Uterine smooth muscle cell (primary cell): ENCODE measurements around the gene UBASH3B. TPM values are rescaled to one million over a fixed set of nuclear protein-coding genes. Genes with fewer than 3 reads are reported as not detected.

Source experiments
- total RNA-seq: library from RNA; depleted of rRNA; stranded (reverse); fragments of >200 nt; gene quantifications from 2 replicates; pipeline ENCODE4 v1.2.3, GENCODE V29; 2014

Gene UBASH3B, protein sequence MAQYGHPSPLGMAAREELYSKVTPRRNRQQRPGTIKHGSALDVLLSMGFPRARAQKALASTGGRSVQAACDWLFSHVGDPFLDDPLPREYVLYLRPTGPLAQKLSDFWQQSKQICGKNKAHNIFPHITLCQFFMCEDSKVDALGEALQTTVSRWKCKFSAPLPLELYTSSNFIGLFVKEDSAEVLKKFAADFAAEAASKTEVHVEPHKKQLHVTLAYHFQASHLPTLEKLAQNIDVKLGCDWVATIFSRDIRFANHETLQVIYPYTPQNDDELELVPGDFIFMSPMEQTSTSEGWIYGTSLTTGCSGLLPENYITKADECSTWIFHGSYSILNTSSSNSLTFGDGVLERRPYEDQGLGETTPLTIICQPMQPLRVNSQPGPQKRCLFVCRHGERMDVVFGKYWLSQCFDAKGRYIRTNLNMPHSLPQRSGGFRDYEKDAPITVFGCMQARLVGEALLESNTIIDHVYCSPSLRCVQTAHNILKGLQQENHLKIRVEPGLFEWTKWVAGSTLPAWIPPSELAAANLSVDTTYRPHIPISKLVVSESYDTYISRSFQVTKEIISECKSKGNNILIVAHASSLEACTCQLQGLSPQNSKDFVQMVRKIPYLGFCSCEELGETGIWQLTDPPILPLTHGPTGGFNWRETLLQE
- total RNA-seq, result 19.1 and 26.6 TPM in 2 replicates

DNA sequence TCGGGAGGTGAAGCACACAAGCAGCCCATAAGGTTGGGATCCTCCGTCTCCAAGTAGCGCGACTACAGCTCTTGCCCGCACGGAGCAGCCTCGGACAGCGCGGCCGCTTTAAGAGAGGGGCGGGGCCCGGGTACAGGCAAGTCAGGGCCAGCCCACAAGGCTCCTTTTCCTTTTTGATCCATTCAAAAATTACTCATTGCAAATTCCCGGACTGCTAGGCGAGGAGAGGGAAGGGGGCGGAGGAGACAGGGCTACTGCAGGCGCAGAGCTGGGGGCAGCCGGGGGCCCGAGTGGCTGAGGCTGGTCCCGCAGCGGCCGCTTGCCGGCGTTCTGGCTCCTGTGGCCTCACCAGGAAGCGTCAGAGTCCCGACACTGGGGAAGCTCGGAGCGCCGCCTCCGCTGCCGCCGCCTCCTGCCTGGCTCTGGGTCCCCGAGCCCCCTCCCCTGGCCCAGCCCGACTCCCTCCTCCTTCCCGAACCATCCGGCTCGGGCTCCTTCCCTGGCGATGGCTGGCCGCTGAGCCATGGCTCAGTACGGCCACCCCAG lies at the start of gene UBASH3B:
UBASH3B (plus strand) TSS at position 196 of the 546 bp plus-strand sequence; CDS start at position 524, 328 bp downstream.

Other genes starting within 250 kb of the UBASH3B start
- not detected in 2 replicates for gene CRTAM, start 182.8 kb downstream of the UBASH3B start, total RNA-seq
- 0.77 and 1.7 TPM in 2 replicates for gene JHY, start 227.0 kb downstream of the UBASH3B start, total RNA-seq